ENCODE results near the gene ARHGEF16.

DNA sequence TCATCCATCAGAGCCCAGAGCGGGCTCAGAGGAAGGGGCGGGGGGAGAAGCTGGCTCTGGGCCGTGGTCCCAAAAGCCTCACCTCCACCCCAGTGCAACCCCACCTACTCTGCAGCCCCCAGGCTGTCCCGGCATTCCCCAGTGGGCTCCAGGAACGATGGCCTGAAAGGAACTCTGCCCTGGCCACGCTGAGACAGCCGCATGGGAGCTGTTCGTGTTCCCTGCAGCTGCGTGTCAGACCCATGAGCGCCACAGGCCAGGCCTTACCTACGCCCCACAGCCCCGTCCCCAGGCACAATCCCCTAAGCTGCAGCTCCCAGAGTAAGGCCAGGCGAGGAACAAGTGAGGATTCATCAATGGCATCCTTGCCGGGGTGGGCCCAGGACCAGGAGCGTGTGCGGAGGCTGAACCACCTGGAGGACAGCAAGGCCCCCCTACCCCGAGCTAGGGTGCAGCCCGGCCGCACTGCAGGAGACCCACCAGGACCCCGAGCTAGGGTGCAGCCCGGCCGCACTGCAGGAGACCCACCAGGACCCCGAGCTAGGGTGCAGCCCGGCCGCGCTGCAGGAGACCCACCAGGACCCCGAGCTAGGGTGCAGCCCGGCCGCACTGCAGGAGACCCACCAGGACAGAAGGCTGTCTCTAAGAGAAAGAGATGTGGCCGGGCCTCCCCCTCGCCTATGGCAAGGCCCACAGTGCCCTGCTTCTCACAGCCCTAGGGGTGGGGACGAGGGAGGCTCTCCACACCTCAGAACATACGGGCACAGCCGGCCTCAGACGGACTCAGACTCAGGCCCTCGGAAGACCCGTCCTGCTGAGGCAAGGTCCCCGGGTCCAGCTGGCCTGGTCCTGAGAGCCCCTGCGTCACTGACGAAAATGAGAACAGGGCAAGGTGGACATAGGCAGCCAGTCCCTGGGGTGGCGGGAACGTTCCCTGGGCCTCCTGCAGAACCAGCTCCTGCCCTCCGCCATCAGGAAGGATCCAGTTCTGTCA lies 26.5 kb upstream of the ARHGEF16 start:
- TF ChIP-seq ZFP69B (tag by site-specific recombination; IDR thresholded peaks at IDR 0.05) = no peak
- no peak for TF ChIP-seq ZNF747 (tag by site-specific recombination; IDR thresholded peaks at IDR 0.05)
- TF ChIP-seq TCF7L2 (IDR thresholded peaks at IDR 0.05; ENCODE audit: borderline replicate concordance, low read depth, low read length) = no peak
- no peak for TF ChIP-seq CTCF (tag by site-specific recombination; IDR thresholded peaks at IDR 0.05)
- TF ChIP-seq ZBTB44 (tag by site-specific recombination; IDR thresholded peaks at IDR 0.05) = no peak
- no peak for TF ChIP-seq ZNF830 (tag by site-specific recombination; IDR thresholded peaks at IDR 0.05; ENCODE audit: low read depth)
- TF ChIP-seq ZNF18 (tag by site-specific recombination; IDR thresholded peaks at IDR 0.05) = no peak
